ENCODE results near the gene RPN2.

RPN2 gene

DNA sequence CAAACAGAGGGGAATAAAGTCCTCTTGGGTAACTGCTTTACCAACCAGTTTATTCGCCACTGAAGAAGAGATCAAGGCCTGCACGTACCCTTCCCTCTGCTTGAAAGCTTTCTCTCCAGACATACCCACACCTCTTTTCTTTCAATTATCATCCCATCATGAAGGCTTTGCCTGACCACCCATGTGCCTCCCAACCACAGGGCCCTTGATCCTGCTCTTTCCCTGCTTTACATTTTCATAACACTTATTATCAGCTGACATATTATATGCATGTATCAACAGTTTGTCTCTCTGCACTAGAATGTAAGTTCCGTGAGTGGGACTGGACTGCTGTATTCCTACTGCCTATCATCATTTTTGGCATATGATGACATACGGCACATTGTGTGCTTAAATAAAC lies 20.9 kb upstream of the RPN2 start:
- Histone ChIP-seq H3K4me1 (no peaks in the 10 kb centered on the region), H3K27me3 (no peaks in the 10 kb centered on the region; the same call in none of the 2 replicates), H3K4me3 (ENCODE audit: low read depth, low read length) (no peak overlapping the region), H3K36me3 (no peaks in the 10 kb centered on the region), H3K9me3 (no peaks in the 10 kb centered on the region)
- TF ChIP-seq, protein P1, sequence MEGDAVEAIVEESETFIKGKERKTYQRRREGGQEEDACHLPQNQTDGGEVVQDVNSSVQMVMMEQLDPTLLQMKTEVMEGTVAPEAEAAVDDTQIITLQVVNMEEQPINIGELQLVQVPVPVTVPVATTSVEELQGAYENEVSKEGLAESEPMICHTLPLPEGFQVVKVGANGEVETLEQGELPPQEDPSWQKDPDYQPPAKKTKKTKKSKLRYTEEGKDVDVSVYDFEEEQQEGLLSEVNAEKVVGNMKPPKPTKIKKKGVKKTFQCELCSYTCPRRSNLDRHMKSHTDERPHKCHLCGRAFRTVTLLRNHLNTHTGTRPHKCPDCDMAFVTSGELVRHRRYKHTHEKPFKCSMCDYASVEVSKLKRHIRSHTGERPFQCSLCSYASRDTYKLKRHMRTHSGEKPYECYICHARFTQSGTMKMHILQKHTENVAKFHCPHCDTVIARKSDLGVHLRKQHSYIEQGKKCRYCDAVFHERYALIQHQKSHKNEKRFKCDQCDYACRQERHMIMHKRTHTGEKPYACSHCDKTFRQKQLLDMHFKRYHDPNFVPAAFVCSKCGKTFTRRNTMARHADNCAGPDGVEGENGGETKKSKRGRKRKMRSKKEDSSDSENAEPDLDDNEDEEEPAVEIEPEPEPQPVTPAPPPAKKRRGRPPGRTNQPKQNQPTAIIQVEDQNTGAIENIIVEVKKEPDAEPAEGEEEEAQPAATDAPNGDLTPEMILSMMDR (IDR thresholded peaks at IDR 0.05; ENCODE audit: low read depth, low read length) = no peak
- DNase-seq = no peak

DNA sequence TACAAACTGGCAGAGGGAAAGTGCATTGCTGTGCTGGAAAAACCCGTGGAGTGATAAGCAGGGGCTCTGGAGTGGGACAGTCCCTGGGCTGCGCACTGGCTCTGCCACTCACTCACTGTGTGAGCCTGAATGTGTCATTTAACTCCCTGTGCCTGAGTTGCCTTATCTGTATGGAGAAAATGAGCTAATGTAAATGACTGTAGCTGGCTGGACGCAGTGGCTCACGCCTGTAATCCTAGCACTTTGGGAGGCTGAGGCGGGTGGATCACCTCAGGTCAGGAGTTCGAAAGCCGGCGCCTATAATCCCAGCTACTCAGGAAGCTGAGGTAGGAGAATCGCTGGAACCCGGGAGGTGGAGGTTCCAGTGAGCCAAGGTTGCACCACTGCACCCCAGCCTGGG lies 18.4 kb upstream of the RPN2 start:
- no peaks in the 10 kb centered on the region for H3K9me3 ChIP-seq
- no peaks in the 10 kb centered on the region for H3K4me1 ChIP-seq
- TF ChIP-seq, protein P1 (IDR thresholded peaks at IDR 0.05; ENCODE audit: low read depth, low read length) = no peak
- H3K36me3 ChIP-seq = no peaks in the 10 kb centered on the region
- no peaks in the 10 kb centered on the region; the same call in none of the 2 replicates for H3K27me3 ChIP-seq
- DNase-seq = no peak
- no peak overlapping the region for H3K4me3 ChIP-seq (ENCODE audit: low read depth, low read length)

DNA sequence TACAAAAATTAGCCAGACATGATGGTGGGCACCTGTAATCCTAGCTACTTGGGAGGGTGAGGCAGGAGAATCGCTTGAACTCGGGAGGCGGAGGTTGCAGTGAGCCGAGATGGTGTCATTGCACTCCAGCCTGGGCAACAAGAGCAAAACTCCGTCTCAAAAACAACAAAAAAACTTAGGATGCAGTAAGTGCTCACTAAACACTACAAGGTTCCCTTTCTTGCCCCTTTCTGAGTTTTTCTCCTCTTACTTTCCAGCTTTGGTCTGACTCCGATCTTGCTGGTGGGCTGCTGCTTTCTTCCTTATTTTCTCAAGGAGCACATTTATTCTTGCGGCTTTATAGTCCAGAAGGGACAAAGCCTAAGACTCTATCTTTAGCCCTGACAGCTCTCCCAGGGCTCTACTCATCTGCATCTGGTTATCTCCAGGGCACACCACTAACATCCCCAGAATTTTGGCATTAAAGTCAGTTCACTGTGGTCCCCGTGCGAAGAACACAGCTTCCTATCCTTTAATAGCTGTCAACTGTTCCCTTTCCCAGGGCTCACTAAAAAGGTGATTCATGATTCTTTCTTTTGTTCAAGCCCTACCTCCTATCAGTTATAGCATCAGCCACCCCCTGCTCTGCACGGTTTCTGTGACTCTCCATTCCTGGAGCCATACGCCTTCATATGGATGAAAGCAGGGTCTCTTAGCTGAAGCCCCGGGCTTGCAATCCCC lies 17.1 kb upstream of the RPN2 start:
- Histone ChIP-seq H3K4me3 (ENCODE audit: low read depth, low read length) (peak overlapping the region; percentile 36; the same call in 1 of the 2 replicates), H3K4me1 (no peaks in the 10 kb centered on the region), H3K36me3 (no peaks in the 10 kb centered on the region), H3K9me3 (no peaks in the 10 kb centered on the region), H3K27me3 (no peaks in the 10 kb centered on the region; the same call in 1 of the 2 replicates)
- TF ChIP-seq, protein P1 (IDR thresholded peaks at IDR 0.05; ENCODE audit: low read depth, low read length) = no peak
- DNase-seq = no peak

DNA sequence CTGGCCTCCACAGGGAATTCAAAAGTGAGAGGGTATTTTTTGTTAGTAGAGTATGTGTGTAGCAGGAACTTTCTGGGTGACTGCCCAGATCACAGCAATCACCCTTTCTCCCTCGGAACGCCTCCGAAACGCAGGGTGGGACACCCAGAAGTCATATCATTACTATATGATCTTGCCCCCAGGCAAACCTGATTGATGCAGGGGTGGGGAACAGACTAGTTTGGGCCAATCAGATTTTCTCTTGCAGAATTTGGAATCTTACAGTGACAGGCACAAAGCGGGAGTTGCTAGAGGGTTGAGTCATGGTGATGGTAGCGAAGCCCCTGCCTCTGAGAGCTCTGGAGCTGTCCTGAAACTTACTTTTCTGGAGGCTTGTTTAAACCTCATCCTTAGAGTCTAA lies 16.5 kb upstream of the RPN2 start:
- no peaks in the 10 kb centered on the region; the same call in 1 of the 2 replicates for H3K27me3 ChIP-seq
- H3K4me1 ChIP-seq = no peaks in the 10 kb centered on the region
- TF ChIP-seq, protein P1 (IDR thresholded peaks at IDR 0.05; ENCODE audit: low read depth, low read length) = no peak
- H3K4me3 ChIP-seq (ENCODE audit: low read depth, low read length) = peak overlapping the region; percentile 36
- H3K9me3 ChIP-seq = no peaks in the 10 kb centered on the region
- no peak for DNase-seq
- no peaks in the 10 kb centered on the region for H3K36me3 ChIP-seq

DNA sequence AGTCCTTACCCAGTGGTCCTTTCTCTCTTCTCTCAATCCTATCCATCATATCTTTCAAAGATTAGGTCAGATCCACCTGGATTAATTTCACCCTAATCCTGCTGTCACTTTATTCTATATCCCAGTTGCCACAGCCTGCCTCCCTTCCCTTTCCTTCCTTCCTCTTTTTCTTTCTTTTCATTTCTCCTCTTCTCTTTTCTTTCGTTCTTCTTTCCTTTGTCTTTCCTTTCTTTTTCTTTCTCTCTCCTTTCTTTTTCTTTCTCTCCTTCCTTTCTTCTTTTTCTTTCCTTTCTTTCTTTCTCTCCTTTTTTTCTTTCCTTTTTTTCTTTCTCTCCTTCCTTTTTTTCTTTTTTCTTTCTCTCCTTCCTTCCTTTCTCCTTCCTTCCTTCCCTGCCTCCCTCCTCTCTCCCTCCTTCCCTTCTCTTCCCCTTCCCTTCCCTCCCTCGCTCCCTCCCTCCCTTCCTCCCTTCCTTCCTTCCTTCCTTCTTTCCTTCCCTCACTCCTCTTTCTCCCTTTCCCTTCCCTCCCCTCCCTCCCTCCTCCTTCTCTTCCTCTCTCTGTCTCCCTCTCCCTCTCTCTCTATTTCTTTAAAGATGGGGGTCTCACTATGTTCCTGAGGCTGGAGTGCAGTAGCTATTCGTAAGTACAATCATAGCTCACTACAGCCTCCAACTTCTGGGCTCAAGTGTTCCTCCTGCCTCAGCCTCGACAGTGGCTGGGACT lies 15.1 kb upstream of the RPN2 start:
- H3K36me3 ChIP-seq = no peaks in the 10 kb centered on the region
- no peaks in the 10 kb centered on the region for H3K9me3 ChIP-seq
- TF ChIP-seq, protein P1 (IDR thresholded peaks at IDR 0.05; ENCODE audit: low read depth, low read length) = no peak
- no peaks in the 10 kb centered on the region for H3K4me1 ChIP-seq
- no peaks in the 10 kb centered on the region; the same call in 1 of the 2 replicates for H3K27me3 ChIP-seq
- no peak overlapping the region for H3K4me3 ChIP-seq (ENCODE audit: low read depth, low read length)
- no peak for DNase-seq

DNA sequence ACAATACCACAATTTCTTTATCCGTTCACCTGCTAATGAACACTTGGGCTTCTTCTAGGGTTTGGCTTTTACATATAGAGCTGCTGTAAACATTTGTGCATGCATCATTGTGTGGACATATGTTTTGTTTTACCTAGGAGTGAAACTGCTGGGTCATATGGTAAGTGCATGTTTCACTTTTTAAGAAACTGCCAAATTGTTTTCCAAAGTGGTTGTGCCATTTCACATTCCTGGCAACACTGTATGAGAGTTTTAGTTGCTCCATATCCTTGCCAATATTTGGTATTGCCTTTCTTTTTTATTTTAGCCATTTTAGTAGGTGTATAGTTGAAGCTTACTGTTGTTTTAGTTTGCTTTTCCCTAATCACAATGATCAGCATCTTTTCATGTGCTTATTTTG lies 14.1 kb upstream of the RPN2 start:
- Histone ChIP-seq H3K4me3 (ENCODE audit: low read depth, low read length) (no peak overlapping the region), H3K27me3 (no peaks in the 10 kb centered on the region; the same call in 1 of the 2 replicates), H3K9me3 (no peaks in the 10 kb centered on the region), H3K36me3 (no peaks in the 10 kb centered on the region), H3K4me1 (no peaks in the 10 kb centered on the region)
- DNase-seq = no peak
- TF ChIP-seq, protein P1 (IDR thresholded peaks at IDR 0.05; ENCODE audit: low read depth, low read length) = no peak
